ENCODE results near the gene CHST9. TPM values are rescaled to one million over a fixed set of nuclear protein-coding genes. Genes with fewer than 3 reads are reported as not detected.

Gene CHST9
- total and polyA plus RNA-seq, 3 experiments from 2014 or later = not detected

DNA sequence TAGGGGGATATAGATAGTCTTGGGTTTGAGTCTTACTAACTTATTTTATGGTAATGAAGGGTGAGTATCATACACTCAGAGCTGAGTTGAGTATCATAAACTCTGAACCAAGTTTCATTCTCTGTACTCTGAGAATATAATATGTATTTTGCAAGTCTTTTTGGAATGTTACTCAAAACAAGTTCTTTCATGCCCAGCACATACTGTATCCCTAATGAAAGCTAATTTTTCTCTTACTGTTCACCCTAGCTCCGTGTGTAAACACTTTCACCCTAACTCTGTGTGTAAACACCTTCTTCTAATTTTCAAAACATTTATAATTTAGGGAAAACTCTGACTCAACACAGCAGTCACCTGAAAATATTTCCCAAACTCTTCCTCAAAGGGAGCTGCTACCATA is 29.7 kb upstream of the CHST9 start:
- H3K36me3 ChIP-seq (ENCODE audit: insufficient read depth, low read length) = no peaks in the 10 kb centered on the region
- Mint-ChIP-seq H3K4me3 (no peak overlapping the region), H3K4me1 (no peaks in the 10 kb centered on the region), H3K27me3 (no peaks in the 10 kb centered on the region), H3K27ac (no peak overlapping the region), H3K9me3 (peaks cover 4 to 25% (median 6%) of the 10 kb centered on the region in 5 donors), H3K36me3 (no peaks in the 10 kb centered on the region)
- H3K27me3 ChIP-seq (ENCODE audit: insufficient read depth, low read length, poor library complexity, severe bottlenecking) = no peaks in the 10 kb centered on the region
- no peak overlapping the region for H3K27ac ChIP-seq (ENCODE audit: low read depth, low read length)
- ChIA-PET POLR2A (no interaction called here), CTCF (no interaction called here)
- no peaks in the 10 kb centered on the region for H3K9me3 ChIP-seq (ENCODE audit: low read length)
- no peaks in the 10 kb centered on the region for H3K4me1 ChIP-seq (ENCODE audit: insufficient read depth, low read length)
- DNase-seq = no peak
- no peak overlapping the region for H3K4me3 ChIP-seq (ENCODE audit: low read length)

DNA sequence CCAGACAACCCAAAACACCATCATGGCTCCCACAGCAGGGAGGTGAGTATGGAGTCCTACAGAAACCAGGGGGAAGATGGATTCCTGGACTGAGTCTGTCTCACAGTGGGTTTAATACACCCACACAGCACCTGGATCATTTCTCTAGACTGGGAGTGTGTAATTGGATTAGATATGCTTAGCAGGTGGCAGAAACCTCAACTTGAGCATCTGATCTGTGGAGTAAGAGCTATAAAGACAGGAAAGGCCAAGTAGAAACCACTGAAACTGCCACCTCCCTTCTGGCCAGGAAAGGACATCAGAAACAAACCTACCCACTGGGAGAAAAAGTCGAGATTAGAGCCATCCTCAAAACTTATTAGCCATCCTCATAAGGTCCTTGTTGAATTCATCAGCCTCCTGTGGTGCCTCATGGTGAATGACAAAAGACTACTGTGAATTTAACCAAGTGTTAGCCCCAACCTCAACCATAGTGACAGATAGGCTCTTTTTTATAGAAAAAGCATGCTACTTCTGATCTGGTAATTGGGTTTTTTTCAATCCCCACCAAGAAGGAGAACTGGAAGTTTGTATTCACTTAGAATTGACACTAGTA is 28.1 kb upstream of the CHST9 start:
- no peak overlapping the region for H3K27ac Mint-ChIP-seq
- no peak for DNase-seq
- H3K27me3 ChIP-seq (ENCODE audit: insufficient read depth, low read length, poor library complexity, severe bottlenecking) = no peaks in the 10 kb centered on the region
- ChIA-PET POLR2A (no interaction called here), CTCF (no interaction called here)
- no peaks in the 10 kb centered on the region for H3K36me3 Mint-ChIP-seq
- no peak overlapping the region for H3K4me3 ChIP-seq (ENCODE audit: low read length)
- H3K36me3 ChIP-seq (ENCODE audit: insufficient read depth, low read length) = no peaks in the 10 kb centered on the region
- no peak overlapping the region for H3K4me3 Mint-ChIP-seq
- H3K27me3 Mint-ChIP-seq = no peaks in the 10 kb centered on the region
- no peaks in the 10 kb centered on the region for H3K4me1 Mint-ChIP-seq
- H3K4me1 ChIP-seq (ENCODE audit: insufficient read depth, low read length) = no peaks in the 10 kb centered on the region
- H3K27ac ChIP-seq (ENCODE audit: low read depth, low read length) = no peak overlapping the region
- H3K9me3 Mint-ChIP-seq = peaks cover 4 to 17% (median 9%) of the 10 kb centered on the region in 5 donors
- H3K9me3 ChIP-seq (ENCODE audit: low read length) = no peaks in the 10 kb centered on the region

DNA sequence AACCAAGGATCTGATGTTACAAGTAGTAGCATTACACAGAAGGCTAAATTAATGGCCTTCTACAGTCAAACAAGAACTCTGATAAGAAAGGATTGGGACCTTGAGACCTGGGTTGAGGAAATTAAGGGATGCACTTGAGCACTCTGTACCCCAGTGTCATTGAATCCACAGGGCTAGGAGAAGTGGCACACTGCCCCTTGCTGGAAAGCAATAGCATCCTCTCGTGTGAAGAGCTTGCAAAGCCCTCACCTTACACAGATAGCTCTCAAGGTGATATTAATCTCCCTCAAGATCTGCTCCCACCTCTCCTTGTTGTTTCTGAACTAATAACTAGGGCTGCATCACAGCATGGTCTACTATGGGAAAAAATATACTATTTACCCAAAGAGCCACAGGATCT is 26.5 kb upstream of the CHST9 start:
- Histone ChIP-seq H3K36me3 (ENCODE audit: insufficient read depth, low read length) (no peaks in the 10 kb centered on the region), H3K4me1 (ENCODE audit: insufficient read depth, low read length) (no peaks in the 10 kb centered on the region), H3K27ac (ENCODE audit: low read depth, low read length) (no peak overlapping the region), H3K27me3 (ENCODE audit: insufficient read depth, low read length, poor library complexity, severe bottlenecking) (no peaks in the 10 kb centered on the region), H3K9me3 (ENCODE audit: low read length) (no peaks in the 10 kb centered on the region), H3K4me3 (ENCODE audit: low read length) (no peak overlapping the region)
- Mint-ChIP-seq H3K4me1 (no peaks in the 10 kb centered on the region), H3K27me3 (no peaks in the 10 kb centered on the region), H3K27ac (no peak overlapping the region), H3K9me3 (peaks cover 3 to 17% (median 7%) of the 10 kb centered on the region in 5 donors), H3K36me3 (no peaks in the 10 kb centered on the region), H3K4me3 (no peak overlapping the region)
- ChIA-PET CTCF (no interaction called here), POLR2A (no interaction called here)
- DNase-seq = no peak

DNA sequence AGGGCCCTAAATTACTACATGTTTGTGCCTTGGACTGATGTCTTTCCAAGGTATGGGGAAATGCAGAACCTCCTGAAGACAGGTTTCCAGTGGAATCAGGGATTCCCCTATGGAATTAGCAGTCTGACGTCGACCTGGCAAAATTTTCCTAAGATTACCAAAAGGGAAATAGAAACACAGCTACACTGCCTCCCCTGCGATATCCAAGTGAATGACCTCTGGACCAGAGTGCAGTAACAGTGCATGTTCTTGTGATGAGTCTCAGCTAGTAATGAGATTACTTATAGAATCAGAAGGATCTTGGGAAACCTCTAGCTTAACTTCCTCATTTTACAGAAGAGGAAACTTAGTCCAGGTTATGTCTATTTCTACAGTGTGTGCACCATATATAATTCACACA is 21.3 kb upstream of the CHST9 start:
- Histone ChIP-seq H3K9me3 (ENCODE audit: low read length) (no peaks in the 10 kb centered on the region), H3K27me3 (ENCODE audit: insufficient read depth, low read length, poor library complexity, severe bottlenecking) (no peaks in the 10 kb centered on the region), H3K4me3 (ENCODE audit: low read length) (no peak overlapping the region), H3K36me3 (ENCODE audit: insufficient read depth, low read length) (no peaks in the 10 kb centered on the region), H3K27ac (ENCODE audit: low read depth, low read length) (no peak overlapping the region), H3K4me1 (ENCODE audit: insufficient read depth, low read length) (no peaks in the 10 kb centered on the region)
- ChIA-PET CTCF (no interaction called here), POLR2A (no interaction called here)
- H3K4me1 Mint-ChIP-seq = no peaks in the 10 kb centered on the region
- peaks cover 3 to 19% (median 9%) of the 10 kb centered on the region in 5 donors for H3K9me3 Mint-ChIP-seq
- H3K27ac Mint-ChIP-seq = no peak overlapping the region
- no peak overlapping the region for H3K4me3 Mint-ChIP-seq
- peaks cover 0 to 2% of the 10 kb centered on the region in 2 donors for H3K27me3 Mint-ChIP-seq
- no peaks in the 10 kb centered on the region for H3K36me3 Mint-ChIP-seq
- no peak for DNase-seq

DNA sequence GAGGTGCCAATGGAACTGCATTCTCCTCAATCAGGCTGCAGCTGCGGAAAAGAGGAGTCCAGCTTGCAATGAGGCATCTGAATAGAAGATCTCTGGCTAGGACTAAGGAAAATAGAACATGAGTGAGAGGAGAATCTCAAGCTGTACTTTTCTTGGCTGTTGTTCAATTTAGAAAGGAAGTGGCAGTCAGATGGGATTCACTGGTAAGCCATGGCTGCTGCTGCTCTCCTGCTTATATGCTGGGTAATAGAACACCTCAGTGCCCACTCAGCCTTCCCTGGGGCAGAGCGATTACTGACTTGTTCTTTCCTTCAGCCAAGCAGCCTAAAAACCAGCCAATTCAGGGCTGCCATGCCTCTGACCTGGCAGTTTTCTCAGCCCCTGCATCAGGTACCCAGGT is 17.6 kb upstream of the CHST9 start:
- no peaks in the 10 kb centered on the region for H3K9me3 ChIP-seq (ENCODE audit: low read length)
- H3K4me1 ChIP-seq (ENCODE audit: insufficient read depth, low read length) = no peaks in the 10 kb centered on the region
- DNase-seq = no peak
- H3K27me3 ChIP-seq (ENCODE audit: insufficient read depth, low read length, poor library complexity, severe bottlenecking) = no peaks in the 10 kb centered on the region
- Mint-ChIP-seq H3K4me1 (no peaks in the 10 kb centered on the region), H3K27ac (no peak overlapping the region), H3K4me3 (no peak overlapping the region), H3K27me3 (peaks cover 0 to 2% of the 10 kb centered on the region in 2 donors), H3K9me3 (peaks cover 0 to 27% (median 12%) of the 10 kb centered on the region in 5 donors), H3K36me3 (no peaks in the 10 kb centered on the region)
- ChIA-PET POLR2A (no interaction called here), CTCF (no interaction called here)
- no peak overlapping the region for H3K27ac ChIP-seq (ENCODE audit: low read depth, low read length)
- no peak overlapping the region for H3K4me3 ChIP-seq (ENCODE audit: low read length)
- H3K36me3 ChIP-seq (ENCODE audit: insufficient read depth, low read length) = no peaks in the 10 kb centered on the region

DNA sequence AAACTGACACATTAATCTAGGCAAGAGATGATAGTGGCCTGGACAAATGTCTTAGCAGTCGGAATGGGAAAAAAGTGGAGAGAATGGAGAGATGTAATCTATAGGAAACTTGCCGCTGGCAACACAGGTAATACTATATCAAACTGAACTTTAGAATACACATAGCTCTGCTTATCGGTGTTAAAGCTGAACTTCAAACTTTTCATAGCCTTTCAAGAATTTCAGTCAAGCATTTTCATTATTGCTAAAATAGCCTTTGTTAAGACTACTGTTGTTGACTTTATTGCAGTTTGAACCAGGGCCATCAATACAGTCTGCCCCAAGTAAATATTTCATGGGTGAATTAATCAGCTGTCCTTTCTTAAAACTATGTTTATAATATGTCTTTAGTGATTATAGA is 12.9 kb upstream of the CHST9 start:
- H3K4me1 Mint-ChIP-seq = no peaks in the 10 kb centered on the region
- no peaks in the 10 kb centered on the region for H3K27me3 Mint-ChIP-seq
- ChIA-PET CTCF (no interaction called here), POLR2A (no interaction called here)
- Histone ChIP-seq H3K36me3 (ENCODE audit: insufficient read depth, low read length) (no peaks in the 10 kb centered on the region), H3K9me3 (ENCODE audit: low read length) (no peaks in the 10 kb centered on the region), H3K27ac (ENCODE audit: low read depth, low read length) (no peak overlapping the region), H3K4me3 (ENCODE audit: low read length) (no peak overlapping the region), H3K27me3 (ENCODE audit: insufficient read depth, low read length, poor library complexity, severe bottlenecking) (no peaks in the 10 kb centered on the region), H3K4me1 (ENCODE audit: insufficient read depth, low read length) (no peaks in the 10 kb centered on the region)
- no peak overlapping the region for H3K27ac Mint-ChIP-seq
- no peak overlapping the region for H3K4me3 Mint-ChIP-seq
- H3K9me3 Mint-ChIP-seq = peaks cover under 1 to 20% (median 13%) of the 10 kb centered on the region in 5 donors
- no peak for DNase-seq
- H3K36me3 Mint-ChIP-seq = no peaks in the 10 kb centered on the region

DNA sequence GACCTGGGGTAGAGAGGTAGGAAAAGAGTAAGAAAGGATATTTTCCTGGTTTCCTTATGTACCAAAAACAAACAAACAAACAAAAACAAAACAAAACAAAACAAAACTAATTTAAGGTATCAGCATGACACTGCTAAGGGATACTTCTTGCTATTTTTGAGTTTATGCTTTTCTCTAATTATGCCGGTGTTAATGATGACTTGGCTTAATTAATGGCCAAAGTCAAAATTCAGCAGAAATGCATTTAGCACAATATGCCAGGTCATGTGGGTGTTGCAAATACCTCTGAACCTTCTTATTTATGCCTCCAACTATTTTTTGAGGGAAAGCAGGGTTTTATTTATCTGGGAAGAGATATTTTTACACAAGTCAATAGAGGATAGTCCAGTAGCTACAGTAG is 3.2 kb upstream of the CHST9 start:
- Mint-ChIP-seq H3K27me3 (peaks cover 13 to 18% of the 10 kb centered on the region in 2 donors), H3K9me3 (peaks cover 8 to 20% (median 14%) of the 10 kb centered on the region in 5 donors), H3K36me3 (no peaks in the 10 kb centered on the region), H3K4me1 (no peaks in the 10 kb centered on the region), H3K4me3 (no peak overlapping the region), H3K27ac (no peak overlapping the region)
- Histone ChIP-seq H3K27me3 (ENCODE audit: insufficient read depth, low read length, poor library complexity, severe bottlenecking) (no peaks in the 10 kb centered on the region), H3K9me3 (ENCODE audit: low read length) (no peaks in the 10 kb centered on the region), H3K4me1 (ENCODE audit: insufficient read depth, low read length) (no peaks in the 10 kb centered on the region), H3K36me3 (ENCODE audit: insufficient read depth, low read length) (no peaks in the 10 kb centered on the region), H3K4me3 (ENCODE audit: low read length) (no peak overlapping the region), H3K27ac (ENCODE audit: low read depth, low read length) (no peak overlapping the region)
- ChIA-PET CTCF (no interaction called here), POLR2A (no interaction called here)
- no peak for DNase-seq

DNA sequence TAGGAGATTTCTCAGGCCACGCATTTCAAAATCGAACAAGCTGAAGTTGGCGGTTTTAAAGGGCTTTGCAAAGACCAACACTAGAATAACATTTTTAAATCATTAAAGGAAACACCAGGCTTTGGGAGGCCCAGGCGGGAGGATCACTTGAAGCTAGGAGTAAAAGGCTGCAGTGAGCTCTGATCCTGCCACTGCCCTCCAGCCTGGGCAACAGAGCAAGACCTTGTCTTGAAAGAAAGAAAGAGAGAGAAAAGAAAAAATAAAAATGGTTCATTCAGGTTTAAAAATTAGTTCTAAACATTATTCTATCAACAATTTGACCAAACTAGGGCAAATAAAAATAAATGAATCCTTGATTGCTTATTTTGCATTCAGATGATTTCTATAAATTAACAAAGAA is 789 bp upstream of the CHST9 start:
- no peak overlapping the region for H3K4me3 ChIP-seq (ENCODE audit: low read length)
- H3K36me3 ChIP-seq (ENCODE audit: insufficient read depth, low read length) = no peaks in the 10 kb centered on the region
- no peak overlapping the region for H3K27ac Mint-ChIP-seq
- H3K27me3 ChIP-seq (ENCODE audit: insufficient read depth, low read length, poor library complexity, severe bottlenecking) = no peaks in the 10 kb centered on the region
- CTCF ChIA-PET = no interaction called here
- POLR2A ChIA-PET = no interaction called here
- H3K36me3 Mint-ChIP-seq = no peaks in the 10 kb centered on the region
- DNase-seq = no peak
- H3K4me3 Mint-ChIP-seq = no peak overlapping the region
- peaks cover 8 to 22% (median 15%) of the 10 kb centered on the region in 5 donors for H3K9me3 Mint-ChIP-seq
- no peaks in the 10 kb centered on the region for H3K4me1 Mint-ChIP-seq
- no peaks in the 10 kb centered on the region for H3K4me1 ChIP-seq (ENCODE audit: insufficient read depth, low read length)
- H3K27ac ChIP-seq (ENCODE audit: low read depth, low read length) = no peak overlapping the region
- no peaks in the 10 kb centered on the region for H3K9me3 ChIP-seq (ENCODE audit: low read length)
- peaks cover 11 to 18% of the 10 kb centered on the region in 2 donors for H3K27me3 Mint-ChIP-seq
